ENCODE results near the gene SLC2A4.

The SLC2A4 gene

DNA sequence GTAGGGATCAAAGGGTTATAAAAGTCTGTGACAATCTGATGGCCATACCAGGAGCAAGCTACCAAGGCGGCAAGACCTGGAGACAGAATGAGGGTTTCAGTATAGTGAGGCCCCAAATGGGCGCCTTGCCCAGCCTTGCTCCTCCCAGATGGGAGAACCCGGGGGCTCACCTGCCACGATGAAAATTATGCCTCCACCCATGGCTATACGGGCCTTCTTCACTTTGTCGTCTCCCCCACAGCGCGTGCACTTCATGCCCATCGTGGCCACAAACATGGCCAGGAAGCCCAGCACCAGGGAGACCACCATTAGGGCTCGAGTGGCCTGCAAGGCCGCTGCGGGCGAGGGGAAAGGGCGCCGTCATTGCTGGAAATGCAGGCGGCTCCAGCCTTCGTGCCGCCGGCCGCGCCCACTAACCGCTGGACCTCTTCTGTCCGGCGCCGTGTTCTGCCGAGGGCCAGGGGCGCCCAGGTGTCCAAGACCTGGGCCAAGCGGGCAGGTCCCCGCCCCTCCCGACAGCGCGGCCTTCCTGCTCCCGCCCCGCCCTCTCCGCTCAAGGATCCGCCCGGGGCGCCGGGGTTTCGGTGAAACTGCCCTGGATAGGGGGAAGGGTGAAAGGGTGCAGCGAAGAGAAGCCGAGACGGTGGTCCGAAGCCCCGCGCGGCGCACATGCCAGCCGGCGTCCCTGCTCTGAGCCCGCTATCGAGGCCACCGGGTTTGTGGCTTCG lies 20.7 kb upstream of the SLC2A4 start:
- TF ChIP-seq, protein P1, sequence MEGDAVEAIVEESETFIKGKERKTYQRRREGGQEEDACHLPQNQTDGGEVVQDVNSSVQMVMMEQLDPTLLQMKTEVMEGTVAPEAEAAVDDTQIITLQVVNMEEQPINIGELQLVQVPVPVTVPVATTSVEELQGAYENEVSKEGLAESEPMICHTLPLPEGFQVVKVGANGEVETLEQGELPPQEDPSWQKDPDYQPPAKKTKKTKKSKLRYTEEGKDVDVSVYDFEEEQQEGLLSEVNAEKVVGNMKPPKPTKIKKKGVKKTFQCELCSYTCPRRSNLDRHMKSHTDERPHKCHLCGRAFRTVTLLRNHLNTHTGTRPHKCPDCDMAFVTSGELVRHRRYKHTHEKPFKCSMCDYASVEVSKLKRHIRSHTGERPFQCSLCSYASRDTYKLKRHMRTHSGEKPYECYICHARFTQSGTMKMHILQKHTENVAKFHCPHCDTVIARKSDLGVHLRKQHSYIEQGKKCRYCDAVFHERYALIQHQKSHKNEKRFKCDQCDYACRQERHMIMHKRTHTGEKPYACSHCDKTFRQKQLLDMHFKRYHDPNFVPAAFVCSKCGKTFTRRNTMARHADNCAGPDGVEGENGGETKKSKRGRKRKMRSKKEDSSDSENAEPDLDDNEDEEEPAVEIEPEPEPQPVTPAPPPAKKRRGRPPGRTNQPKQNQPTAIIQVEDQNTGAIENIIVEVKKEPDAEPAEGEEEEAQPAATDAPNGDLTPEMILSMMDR (IDR thresholded peaks at IDR 0.05; ENCODE audit: low read depth, low read length) = no peak
- peak overlapping the region; percentile 27 for H3K4me3 ChIP-seq (ENCODE audit: low read depth, low read length)
- in situ Hi-C loops (cut with HindIII; ENCODE audit: low sequenced_read_pairs) = no loop called here
- no peak for DNase-seq (ENCODE audit: low read depth, low spot score)

DNA sequence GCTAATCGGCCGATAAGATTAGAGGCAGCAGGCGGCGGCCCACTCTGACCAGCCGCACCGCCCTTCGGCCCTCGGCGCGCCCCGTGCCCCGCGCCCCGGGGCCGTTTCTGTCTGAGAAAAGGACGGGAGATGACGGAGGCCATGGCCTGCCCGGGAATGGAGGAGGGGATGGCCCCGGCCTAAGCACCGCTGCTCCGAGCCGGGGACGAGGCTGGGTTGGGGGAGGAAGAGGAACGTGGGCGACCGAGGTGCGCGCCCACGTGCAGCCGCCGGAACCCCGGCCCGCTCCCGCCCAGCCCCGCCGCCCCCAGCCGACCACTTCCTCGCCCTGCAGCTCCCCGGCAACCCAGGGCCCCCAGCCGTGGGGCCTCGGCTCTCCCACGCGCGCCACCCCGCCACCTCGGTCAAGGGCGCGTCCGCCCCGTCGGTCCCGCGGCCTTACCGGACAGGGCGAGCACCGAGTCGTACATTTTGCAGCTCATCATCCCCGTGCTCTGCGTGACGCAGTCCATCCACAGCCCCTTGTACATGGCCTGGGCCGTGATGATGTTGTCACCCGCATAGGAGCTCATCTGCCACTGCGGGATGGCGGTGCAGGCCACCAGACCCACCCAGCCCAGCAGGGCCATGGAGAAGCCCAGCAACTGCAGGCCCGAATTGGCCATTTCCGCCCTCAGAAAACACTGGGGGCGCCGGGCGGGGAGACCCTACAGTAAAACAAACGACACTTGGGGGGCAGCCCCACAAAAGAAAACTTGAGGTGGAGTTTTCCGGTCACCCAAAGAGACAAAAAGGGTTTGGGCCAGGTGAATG lies 19.9 kb upstream of the SLC2A4 start:
- in situ Hi-C loops (cut with HindIII; ENCODE audit: low sequenced_read_pairs) = no loop called here
- peak overlapping the region; percentile 27 for H3K4me3 ChIP-seq (ENCODE audit: low read depth, low read length)
- TF ChIP-seq, protein P1 (IDR thresholded peaks at IDR 0.05; ENCODE audit: low read depth, low read length) = no peak
- DNase-seq (ENCODE audit: low read depth, low spot score) = no peak

DNA sequence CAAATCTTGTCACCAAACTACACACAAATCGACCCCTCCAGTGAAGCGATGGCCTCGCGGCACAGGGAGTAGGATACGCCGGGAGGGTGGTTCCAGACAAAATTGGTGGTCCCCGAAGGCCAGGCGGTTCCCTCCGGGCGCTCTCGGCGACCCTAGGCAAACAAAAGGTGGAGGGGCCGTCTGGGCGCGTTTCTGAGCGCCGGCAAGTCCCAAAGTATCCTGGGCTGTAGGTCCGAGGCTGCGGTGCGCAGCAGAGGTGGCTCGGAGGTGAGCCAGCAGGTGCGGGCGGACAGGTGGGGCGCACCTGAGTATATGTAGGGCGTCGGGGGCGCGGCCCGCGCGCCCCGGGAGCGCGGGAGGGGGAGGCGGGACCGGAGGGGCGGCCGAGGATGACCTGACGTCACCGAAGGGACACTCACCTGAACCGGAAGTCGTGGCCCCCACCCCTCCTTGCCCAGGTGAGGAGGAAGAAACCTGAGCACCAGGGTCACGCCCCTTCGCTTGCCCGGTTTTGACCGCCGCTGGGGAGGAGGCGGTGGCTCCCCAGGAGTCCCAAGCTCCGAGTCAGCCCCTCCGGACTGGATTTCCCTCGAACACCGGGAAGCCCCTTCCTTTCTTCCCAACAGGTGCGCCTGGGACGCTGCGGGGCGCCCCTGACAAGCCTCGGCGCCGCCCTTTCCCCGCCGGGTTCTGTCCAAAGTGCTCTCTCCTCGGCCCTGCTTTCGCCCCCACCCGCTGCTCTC lies 19.2 kb upstream of the SLC2A4 start, which contains the start of gene CLDN7:
Gene CLDN7 (minus strand): TSS at position 287 of the 743 bp plus-strand sequence. CDS start 435 bp downstream, outside the sequence.
- TF ChIP-seq, protein P1 (IDR thresholded peaks at IDR 0.05; ENCODE audit: low read depth, low read length) = no peak
- peak within 1 kb of the TSS; percentile 27 for H3K4me3 ChIP-seq (ENCODE audit: low read depth, low read length)
- in situ Hi-C loops (cut with HindIII; ENCODE audit: low sequenced_read_pairs) = no loop called here
- DNase-seq (ENCODE audit: low read depth, low spot score) = no peak

DNA sequence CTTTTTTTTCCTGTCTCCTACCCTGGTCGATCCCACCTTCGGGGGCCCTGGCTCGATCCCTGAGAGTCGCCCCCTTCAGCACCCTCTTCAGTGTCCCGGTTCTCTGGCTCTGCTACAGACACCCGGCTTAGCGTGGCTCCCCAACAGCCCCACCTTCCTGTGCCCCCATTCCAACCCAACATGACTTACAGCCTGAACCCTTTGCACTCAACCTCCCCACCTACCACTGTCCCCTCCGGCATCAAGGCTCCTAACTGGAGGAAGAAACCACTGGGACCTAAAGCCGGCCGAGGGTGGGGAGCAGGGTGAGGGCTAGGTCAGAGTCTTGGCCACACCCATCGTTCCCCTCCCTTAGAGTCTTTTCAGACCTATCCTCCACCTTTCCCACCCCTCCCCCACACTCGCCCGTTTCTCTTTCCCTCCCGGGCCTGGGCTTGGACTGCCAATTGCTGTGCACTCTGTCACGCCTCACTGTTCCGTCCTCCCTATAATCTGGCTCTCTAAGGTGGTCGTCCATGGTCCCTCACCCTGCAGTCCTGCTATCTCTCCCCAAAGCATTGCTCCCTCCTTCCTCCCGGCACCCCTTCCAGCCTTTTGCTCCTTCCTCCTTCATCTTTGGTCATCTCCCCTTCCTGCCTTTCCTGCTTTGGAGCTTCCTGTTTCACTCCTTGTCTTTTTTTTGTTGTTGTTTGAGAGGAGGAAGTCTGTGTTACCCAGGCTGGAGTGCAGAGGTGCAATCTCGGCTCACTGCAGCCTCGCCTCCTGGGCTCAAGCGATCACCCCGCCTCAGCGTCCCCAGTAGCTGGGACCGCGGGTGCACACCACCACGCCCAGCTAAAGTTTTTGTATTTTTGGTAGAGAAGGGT lies 18.4 kb upstream of the SLC2A4 start:
- DNase-seq (ENCODE audit: low read depth, low spot score) = no peak
- no peak overlapping the region for H3K4me3 ChIP-seq (ENCODE audit: low read depth, low read length)
- in situ Hi-C loops (cut with HindIII; ENCODE audit: low sequenced_read_pairs) = no loop called here

DNA sequence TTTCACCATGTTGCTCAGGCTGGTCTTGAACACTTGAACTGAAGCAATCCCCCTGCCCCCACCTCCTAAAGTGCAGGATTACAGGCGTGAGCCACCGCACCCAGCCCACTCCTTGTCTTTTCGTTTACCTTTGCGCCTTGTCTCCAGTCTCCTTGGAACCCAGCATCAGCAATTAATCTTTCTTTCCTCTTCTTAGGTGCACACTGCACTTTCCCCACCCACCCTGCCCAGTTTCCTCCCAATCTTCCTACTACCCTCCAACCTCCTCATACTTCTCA lies 17.8 kb upstream of the SLC2A4 start:
- H3K4me3 ChIP-seq (ENCODE audit: low read depth, low read length) = no peak overlapping the region
- TF ChIP-seq, protein P1 (IDR thresholded peaks at IDR 0.05; ENCODE audit: low read depth, low read length) = no peak
- DNase-seq (ENCODE audit: low read depth, low spot score) = no peak
- in situ Hi-C loops (cut with HindIII; ENCODE audit: low sequenced_read_pairs) = no loop called here

More for the DNA sequence above, 18.4 kb upstream of the SLC2A4 start:
- TF ChIP-seq, protein P1 (IDR thresholded peaks at IDR 0.05; ENCODE audit: low read depth, low read length) = no peak

DNA sequence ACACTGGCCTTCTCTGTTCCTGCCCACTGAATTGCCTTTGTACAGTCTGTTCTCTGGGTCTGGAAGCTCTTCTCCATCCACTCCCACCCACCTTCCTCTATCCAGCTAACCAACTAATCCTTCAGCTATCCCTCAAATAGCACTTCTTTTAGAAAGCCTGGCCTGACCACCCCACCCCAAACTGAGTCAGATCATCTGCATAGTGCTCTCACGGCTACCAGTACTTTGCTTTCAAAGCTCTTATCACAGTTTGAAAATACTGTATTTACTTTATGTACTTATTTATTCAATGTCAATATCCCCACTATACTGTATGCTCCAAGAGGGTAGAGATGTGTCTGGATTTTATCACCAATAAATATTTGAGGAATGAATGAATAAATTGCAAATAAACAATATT lies 14.7 kb upstream of the SLC2A4 start:
- DNase-seq (ENCODE audit: low read depth, low spot score) = no peak
- in situ Hi-C loops (cut with HindIII; ENCODE audit: low sequenced_read_pairs) = no loop called here
- TF ChIP-seq, protein P1 (IDR thresholded peaks at IDR 0.05; ENCODE audit: low read depth, low read length) = no peak
- no peak overlapping the region for H3K4me3 ChIP-seq (ENCODE audit: low read depth, low read length)
